HG03025 (cell line): ENCODE measurements around the gene FMNL2.
"Not testable (repeated sequence)": the region's sequence is repeated elsewhere in the genome, so short reads cannot be mapped to it uniquely, and the experiment has no call there.

Source experiments
- ATAC-seq: cut with Tn5 transposase; IDR thresholded peaks from one replicate; pipeline ENCODE4 v1.9.1; 2021; ENCODE audit warnings: mild to moderate bottlenecking, moderate library complexity; ENCODE audit not compliant: unreplicated experiment, low FRiP score

FMNL2 gene

DNA sequence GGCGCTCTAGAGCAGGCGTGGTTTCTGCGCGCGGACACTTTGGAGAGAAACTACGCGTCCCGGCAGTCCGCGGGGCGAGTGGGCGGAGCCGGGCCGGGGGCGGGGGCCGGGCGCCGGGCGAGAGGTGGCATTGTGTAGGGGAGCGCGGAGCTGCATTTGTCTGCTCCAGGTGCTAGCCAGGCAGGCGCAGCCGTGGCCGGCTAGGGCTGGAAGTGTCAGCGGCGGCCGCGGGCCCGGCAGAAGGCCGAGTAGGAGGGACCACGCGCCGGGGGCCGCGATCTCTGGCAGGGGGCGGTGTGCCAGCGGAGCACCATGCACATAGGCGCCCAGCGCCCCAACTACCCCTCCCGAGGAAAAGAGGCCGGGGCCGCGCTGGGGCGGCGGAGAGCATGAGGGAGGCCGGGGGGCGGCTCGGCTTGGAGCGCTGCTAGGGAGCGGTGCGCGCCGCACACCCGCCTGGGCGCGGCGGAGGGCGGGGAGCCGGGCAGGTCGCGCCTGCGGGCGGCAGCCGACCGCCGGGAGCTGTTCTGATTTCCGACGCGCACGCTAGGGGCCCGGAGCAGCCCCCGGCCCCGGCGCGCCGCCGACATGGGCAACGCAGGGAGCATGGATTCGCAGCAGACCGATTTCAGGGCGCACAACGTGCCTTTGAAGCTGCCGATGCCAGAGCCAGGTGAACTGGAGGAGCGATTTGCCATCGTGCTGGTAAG, at the start of gene FMNL2:
Gene FMNL2 (plus strand): TSS at position 159 of the 710 bp plus-strand sequence.
- peak; percentile 80 for ATAC-seq

DNA sequence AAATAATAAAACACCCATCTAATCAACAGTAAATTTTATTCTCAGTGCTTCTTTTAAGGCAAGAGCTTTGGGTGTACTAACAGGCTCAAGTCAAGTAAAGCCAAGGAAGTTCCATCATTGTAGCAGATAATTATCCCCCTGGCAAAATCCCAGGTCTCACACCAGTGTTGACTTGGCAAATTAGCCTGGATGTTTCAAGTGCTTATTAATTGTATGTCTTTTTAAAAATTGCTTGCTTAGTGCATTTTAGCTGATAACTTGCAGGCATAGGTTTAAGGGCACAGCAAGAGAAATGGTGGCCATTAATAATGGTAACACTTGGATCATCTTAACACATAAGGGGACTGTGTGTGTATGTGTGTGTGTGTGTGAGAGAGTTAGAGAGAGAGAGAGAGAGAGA, 42.0 kb upstream of the FMNL2 start:
- no peak for ATAC-seq

DNA sequence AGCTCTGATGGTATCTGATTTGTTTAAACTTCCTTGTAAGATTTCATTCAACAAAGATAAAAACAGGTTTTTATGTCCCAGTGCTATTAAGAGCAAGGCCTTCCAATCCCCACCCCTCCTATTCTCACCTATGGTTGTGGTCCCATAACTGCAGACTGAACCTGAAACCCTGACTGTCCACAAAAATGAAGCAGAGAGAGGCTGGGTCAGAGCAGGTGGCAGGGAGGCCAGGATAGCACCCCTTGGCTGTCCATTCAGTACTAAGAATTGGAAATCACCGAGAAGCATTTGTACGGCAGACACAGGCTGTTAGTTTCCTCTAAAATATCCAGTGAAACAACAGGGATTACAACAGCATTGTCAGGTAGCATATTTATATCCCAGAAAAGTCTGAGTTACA, 37.3 kb upstream of the FMNL2 start:
- ATAC-seq = no peak

DNA sequence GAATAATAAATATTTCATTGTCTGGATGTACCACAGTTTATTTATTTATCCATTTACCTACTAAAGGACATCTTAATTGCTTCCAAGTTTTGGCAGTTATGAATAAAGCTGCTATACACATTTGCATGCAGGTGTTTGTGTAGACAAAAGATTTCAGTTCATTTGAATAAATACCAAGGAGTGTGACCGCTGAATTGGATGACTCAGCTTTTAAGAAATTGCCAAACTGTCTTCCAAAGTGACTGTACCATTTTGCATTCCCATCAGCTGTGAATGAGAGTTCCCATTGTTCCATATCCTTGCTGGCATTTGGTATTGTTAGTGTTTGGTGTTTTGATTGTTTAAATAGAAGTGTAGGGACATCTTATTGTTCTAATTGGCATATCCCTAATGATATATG, 36.2 kb upstream of the FMNL2 start:
- ATAC-seq = no peak

DNA sequence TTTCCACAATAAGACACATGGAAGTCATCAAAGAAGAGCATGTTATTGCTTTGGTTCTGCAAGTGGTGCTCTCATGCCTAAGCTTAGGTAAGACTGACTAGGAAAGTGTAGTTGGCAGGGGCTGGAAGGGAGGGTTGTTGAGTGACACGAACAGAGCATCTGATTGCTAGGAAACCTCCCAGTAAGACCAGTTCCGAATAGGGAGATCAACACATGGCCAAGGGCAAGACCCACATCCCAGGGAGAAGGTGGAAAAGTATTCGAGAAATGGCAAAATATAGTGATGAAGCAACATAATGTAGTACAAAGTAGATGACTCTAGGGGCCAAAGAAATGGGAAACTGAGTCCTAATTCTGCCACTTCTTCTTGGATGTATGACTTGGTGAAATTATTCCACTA, 33.8 kb upstream of the FMNL2 start:
- no peak for ATAC-seq

DNA sequence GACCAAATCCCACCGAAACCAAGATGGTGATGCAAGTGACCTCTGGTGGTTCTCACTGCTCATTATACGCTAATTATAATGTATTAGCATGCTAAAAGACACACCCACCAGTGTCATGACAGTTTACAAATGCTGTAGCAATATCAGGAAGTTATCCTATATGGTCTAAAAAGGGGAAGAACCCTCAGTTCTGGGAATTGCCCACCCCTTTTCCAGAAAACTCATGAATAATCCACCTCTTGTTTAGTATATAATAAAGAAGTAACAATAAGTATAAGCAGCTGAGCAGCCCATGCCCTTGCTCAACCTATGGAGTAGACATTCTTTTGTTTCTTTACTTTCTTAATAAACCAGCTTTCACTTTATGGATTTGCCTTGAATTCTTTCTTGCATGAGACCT, 31.0 kb upstream of the FMNL2 start:
- no peak for ATAC-seq

DNA sequence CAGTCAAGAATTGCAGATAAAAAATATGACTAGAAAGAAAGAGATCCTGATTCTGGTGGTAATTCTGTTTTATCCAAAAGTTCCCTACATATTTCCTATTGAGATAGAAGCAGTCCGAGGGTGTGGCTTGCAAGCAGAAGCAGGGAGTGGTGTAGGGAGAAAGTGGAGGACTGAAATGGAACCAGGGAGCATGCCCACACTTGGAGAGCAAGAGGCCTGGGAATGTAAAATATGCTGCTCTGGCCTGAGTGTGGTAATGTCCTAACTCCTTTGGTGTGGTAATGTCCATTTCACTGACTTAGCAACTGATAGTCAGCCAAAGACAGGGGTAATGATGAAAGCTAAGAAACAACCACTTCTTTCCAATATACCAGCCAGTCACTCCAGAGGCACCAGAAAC, 30.1 kb upstream of the FMNL2 start:
- ATAC-seq = no peak

DNA sequence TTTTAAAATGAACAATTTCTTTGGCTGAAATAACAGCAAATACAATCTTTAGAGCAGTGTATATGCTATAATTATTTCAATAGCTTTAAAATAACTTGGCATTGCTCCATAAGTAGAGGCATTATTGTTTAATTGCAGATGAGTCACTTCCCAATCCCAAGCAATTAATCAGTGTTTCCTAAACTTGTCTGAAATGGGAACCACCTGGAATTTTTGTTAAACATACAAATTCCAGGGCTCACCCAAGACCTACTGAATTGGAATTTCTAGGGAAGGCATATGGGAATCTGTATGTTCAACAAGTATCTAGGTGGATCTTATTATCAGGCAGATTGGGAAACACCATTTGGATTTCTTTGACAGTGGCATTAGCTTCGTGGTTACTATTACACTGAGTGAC, 27.1 kb upstream of the FMNL2 start:
- no peak for ATAC-seq

DNA sequence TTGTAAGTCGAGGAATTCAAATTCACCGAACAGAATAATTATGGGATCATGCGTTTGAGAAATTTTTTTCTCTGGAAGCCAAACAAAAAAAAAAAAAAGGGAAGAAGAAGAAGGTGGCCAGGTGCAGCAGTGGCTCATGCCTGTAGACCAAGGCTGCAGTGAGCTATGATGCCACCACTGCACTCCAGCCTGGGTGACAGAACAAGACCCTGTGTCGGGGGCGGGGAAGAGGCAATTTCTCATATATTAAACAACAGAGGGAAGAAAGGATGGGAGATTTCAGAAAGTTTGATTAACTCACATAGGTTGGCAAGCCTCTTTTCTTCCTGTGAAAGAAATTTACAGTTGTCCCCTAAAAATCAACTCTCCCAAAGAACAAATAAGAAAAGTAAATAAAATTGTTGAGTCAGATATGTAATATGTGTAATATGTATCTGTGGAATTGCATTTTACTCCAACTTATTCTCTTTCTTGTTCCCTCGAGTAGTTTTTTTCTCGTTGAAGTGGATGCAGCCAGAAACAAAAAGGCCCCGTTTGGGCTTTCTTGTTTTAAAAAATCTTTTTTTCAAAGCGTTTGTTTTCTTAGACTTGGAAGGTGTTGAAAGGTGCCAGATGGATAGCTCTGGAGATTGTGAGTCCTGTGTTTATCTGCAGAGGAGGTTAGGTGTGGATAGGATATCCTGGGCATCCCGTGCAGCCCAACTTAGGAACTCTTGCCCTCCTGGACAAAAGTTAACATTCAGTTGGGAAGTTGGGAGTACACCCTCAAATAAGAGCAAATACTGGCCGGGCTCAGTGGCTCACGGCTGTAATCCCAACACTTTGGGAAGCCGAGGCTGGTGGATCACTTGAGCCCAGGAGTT, 25.4 kb upstream of the FMNL2 start:
- ATAC-seq = no peak

DNA sequence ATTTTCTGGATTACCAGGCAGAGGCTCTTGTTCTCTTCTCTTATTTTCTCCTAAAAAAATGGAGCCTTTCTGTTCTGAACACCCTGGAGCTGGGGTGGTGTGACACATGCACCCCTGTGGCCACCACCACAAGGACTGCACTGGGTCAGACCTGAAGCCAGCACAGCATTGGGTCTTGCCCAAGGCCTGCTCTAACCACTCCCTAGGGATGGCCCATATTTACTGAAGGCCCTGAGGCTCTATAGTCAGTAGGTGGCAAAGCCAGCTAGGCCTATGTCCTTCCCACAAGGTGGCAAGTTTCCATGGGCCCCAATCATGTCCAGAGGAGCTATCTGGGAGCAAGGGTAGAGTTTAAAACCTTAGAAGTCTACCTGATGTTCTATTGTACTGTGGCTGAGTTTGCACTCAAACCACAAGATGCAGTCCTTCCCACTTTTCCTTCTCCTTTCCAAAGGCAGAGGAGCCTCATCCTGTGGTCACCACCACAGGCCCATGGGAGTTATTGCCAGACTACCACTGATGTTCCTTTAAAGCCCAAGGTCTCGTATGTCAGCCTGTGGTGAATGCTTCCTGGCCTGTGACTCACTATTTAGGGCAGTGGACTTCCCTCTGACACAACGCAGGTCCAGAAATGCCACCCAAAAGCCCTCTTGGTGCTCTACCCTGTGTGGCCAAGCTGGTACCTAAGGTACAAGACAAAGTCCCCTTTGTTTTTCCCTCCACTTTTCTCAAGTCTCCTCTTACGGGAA, 15.0 kb upstream of the FMNL2 start:
- ATAC-seq = no peak

DNA sequence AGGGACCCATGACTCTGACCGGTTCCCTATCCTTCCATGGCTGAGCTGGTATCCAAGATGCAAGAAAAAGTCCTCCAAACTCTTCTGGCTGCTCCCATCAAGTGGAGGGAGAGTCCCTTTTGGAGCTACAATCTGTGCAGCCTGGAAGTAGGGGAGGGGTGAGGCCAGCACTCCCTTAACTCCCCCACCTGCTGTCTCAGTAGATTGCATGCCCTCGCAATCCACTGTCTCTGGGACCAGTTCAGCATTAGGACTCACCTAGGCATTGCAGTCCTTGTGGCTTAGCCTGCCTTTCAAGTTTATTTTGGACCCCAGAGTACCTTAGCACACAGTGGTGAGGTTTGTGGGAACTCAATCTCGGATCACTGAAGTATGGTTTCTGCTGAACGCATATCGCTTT, 14.2 kb upstream of the FMNL2 start:
- no peak for ATAC-seq

DNA sequence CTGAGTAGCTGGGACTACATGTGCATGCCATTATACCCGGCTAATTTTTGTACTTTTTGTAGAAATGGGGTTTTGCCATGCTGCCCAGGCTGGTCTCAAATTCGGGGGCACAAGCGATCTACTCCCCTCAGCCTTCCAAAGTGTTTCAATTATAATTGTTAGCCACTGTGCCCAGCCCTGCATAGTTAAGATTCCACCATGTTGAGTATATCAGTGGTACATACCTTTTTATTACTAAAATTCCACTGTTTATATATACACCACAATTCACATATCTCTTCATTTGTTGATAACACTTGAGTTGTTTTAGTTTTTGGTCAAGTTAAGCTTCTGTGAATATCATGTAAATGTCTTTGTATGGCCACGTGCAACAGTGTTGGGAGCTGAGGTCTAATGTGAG, 12.8 kb upstream of the FMNL2 start:
- no peak for ATAC-seq

DNA sequence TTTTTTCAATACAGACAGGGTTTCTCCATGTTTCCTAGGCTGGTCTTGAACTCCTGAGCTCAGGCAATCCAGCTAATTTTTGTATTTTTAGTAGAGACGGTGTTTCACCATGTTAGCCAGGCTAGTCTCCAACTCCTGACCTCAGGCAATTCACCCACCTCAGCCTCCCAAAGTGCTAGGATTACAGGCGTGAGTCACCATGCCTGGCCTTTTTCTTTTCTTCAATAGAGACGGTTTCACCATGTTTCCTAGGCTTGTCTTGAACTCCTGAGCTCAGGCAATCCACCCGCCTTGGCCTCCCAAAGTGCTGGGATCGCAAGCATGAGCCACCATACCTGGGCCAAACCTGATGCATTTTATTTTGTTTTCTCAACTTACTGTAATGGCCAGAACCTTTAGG, 9.8 kb upstream of the FMNL2 start:
- not testable (repeated sequence) for ATAC-seq

DNA sequence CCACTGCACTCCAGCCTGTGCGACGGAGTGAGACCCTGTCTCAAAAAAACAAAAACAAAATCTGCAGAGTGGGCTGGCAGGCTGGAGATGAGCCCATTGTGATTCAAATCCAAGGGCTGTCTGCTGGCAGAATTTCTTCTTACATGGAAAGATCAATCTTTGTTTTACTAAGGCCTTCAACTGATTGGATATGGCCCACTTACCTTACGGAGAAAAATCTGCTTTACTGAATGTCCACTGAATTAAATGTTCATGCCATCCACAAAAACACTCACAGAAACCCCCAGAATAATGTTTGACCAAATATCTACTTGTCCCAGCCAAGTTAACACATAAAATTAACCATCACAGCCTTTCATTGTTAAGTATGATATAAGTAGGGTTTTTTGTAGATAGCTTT, 8.3 kb upstream of the FMNL2 start:
- ATAC-seq = no peak

DNA sequence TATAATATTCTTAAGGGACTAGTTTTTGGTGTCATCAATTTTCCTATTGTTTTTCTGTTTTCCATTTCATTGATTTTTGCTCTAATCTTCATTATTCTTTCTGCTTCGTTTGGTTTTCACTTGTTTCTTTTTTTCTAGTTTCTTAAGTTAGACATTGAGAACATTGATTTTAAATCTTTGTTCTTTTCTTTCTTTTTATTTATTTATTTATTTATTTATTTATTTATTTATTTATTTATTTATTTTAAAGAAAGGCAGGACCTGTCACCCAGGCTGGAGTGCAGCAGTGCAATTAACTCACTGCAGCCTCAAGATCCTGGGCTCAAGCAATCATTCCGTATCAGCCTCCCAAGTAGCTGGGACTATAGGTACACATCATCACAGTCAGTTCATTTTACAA, 7.0 kb upstream of the FMNL2 start:
- no peak for ATAC-seq

DNA sequence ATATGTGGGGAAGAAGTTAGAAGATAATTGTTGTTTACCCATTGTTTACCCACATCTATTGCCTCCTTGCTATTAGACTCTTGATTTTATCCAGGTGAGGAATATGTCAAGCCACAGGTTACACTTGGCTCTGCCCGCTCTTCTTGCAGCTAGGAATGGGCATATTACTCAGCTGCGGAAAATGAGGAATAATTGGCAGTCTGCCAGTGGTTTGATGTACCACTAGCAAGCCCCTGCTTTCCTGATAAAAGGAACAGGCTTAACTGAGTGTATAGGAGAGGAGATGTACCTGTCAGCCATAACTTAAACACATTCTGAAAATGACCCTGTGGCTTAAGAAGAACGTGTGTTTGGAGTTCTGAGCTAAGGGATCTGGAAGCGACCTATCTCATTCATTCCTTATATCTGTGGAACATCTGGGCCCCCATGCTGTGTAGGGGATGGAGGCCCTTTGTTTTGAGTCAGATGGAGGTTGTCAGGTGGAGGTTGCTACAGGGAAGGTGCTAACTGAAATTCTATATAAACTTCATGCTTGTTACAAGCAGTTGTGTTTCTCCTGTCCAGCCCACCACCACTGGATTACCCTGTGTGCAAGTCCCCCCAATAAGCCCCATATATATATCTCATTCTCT, 4.6 kb upstream of the FMNL2 start:
- ATAC-seq = no peak

DNA sequence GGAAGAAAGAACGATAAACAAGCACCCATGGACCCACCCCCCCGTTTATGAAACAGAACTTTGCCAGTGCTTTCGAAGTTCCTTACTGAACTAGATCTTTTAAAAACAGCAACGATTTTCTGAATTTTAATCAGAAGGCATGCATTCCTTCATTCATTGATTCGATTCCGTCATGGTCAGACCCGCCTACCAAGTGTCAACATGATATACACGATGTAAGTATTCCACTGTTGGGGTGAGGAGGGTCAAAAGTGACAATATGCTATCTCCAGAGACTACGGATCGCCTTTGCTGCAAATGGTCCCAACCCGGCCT, 316 bp upstream of the FMNL2 start:
- ATAC-seq = no peak

DNA sequence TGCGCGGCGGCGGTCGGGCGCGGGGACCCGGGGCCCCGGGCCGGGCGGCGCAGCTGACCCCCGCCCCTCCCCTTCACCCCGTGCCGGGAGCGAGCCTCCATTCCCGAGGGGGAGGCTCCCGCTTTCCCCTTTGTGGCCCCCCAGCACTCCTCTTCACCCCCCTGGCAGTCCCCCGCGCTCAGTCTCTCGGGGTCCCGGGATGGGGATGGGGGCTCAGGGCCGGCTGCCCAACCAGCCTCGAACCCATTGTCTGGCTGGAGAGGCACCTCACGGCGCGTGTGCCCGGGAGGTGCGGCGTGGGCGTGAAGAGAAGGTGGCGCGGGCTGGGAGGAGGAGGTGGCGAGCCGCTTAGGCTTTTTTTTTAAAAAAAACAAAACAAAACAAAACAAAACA, 748 bp downstream of the FMNL2 start:
- ATAC-seq = peak; percentile 26

DNA sequence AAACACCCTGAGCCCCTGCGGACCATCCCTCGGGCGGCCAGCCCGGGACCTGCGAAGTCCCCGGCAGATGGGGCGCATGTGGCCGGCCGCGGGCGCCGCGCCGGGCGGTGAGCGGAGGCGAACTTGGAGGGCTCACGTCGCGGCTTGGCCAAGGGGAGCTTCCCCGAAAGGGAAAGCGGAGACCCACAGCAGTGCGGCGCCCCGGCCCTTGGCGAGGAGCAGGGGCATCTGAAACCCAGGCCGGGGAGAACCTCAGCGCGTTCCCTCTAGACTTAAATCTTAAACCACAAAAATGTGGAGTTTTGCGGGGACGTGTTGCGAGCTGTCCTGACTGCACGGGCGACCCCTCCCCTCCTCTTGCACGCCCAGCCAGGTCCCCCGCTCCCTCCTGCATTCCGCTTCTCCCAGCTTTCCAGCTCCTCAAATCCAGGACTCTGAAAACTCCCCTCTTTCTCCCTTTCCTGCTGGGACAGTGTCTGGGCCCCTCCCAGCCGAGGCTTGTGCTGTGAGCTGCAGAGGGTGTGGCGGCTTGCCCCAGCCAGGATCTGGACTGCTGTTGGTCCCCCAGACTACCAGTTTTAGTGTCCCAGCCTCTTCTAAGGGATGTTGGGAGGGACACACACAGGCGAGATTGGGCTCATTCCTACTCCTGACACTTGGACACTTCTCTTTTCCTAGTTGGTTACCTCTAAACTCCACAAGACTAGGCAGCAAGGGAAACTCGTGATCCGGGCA, 1.3 kb downstream of the FMNL2 start:
- peak; percentile 27 for ATAC-seq

DNA sequence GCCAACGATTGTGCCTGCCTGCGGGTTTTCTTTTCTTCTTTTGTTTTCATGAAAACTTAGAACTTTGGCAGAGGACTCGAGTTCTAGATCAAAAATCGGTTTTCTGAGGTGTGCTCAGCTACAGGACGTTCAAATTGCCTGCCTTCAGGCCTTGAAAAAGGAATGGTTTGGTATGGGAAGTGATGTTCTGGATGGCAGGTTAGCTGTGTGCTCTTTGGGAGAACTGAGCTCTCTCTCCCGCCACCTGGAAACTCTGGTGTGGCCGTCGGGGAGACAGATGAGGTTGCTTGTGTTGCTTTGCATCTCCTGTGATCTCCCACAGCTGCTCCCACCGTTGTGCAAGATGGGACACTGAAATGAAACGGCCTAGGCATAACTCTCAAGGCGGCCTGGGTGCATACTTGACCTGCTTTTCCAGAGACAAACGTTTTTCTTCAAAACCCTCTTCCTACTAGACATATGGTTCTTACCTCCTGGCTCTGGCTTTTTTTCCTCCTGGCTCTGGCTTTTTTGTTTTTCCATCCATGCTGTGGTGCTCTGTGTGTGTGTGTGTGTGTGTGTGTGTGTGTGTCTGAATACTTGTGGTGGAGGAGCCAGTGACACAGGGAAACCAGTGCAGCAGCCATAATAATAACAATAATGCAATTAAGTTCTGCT, 2.0 kb downstream of the FMNL2 start:
- ATAC-seq = no peak
